Testis (tissue), 3 donors: Measurements from ENCODE around the gene KCTD10. TPM values are rescaled to one million over a fixed set of nuclear protein-coding genes. Genes with fewer than 3 reads are reported as not detected.
"Not testable (repeated sequence)": the region's sequence is repeated elsewhere in the genome, so short reads cannot be mapped to it uniquely, and the experiment has no call there.

Experiments
- DNase-seq: peaks from one replicate; pipeline ENCODE4 v3.0.0-alpha.2; 2019
- H3K27ac ChIP-seq, 2 donors: fragments of 200-600 bp; sonication (generic); one replicate each; pipeline ENCODE4 v1.5.1; 2019
- H3K27me3 ChIP-seq: fragments of 200-600 bp; sonication (generic); one replicate; pipeline ENCODE4 v1.5.1; 2019
- H3K36me3 ChIP-seq: fragments of 200-600 bp; sonication (generic); one replicate; pipeline ENCODE4 v1.5.1; 2017; ENCODE audit warnings: low read depth; ENCODE audit errors: missing control alignments
- H3K4me1 ChIP-seq: fragments of 200-600 bp; sonication (generic); one replicate; pipeline ENCODE4 v1.5.1; 2019
- H3K4me3 ChIP-seq, 2 donors: fragments of 200-600 bp; sonication (generic); one replicate each; pipeline ENCODE4 v1.5.1; 2017 to 2019
- H3K9me3 ChIP-seq: fragments of 200-600 bp; sonication (generic); one replicate; pipeline ENCODE4 v1.5.1; 2017
- POLR2A ChIP-seq: fragments of 450-650 bp; IDR thresholded peaks from one replicate; pipeline ENCODE4 v1.6.1; 2017; ENCODE audit warnings: antibody characterized with exemption, mild to moderate bottlenecking, moderate library complexity
- WGBS, 2 donors: methylation state at CpG; one replicate each; pipeline ENCODE4 v1.1.5; 2018; 5-methylcytosine and 5-hydroxymethylcytosine counted together
- intact Hi-C: fragments of 100-400 bp; cut with DNase I; formaldehyde crosslinking; loops from one replicate; pipeline ENCODE4 v1.15.1; 2023; ENCODE audit warnings: low total_unique reads
- polyA plus RNA-seq: library from polyadenylated mRNA; stranded (reverse); fragments of 350-450 nt; fragmentation: Illumina TruSeq; extraction: RNeasy Lipid Tissue Mini Kit (QIAGEN cat#74804); gene quantifications from one replicate; pipeline ENCODE4 v1.2.3, GENCODE V29; 2014; ENCODE audit warnings: low read depth, low replicate concordance; ENCODE audit not compliant: insufficient read depth
- total RNA-seq, 2 donors: library from RNA; depleted of rRNA; stranded (reverse); fragments of >200 nt; gene quantifications; one replicate each; pipeline ENCODE4 v1.2.3, GENCODE V29; 2016
- TF ChIP-seq, protein P1 (sequence below), 3 experiments: fragments of 450-650 bp in 2 of 3; fragments of 200-600 bp in 1 of 3; sonication (generic) in 1 of 3; IDR thresholded peaks; one replicate each; pipeline ENCODE4 v1.5.1; 2016 to 2019; ENCODE audit warnings: antibody characterized with exemption in 3 of 3, mild to moderate bottlenecking in 2 of 3, moderate library complexity in 1 of 3

KCTD10 gene
- total and polyA plus RNA-seq, 3 donors from 2014 or later, result 43.0 to 58.7 (median 43.6) TPM

- H3K4me3 ChIP-seq, result no peak overlapping the region
- intact Hi-C loops, result no loop called here
- H3K4me1 ChIP-seq, result no peaks in the 10 kb centered on the region
- TF ChIP-seq POLR2A, result no peak
- TF ChIP-seq, protein P1, sequence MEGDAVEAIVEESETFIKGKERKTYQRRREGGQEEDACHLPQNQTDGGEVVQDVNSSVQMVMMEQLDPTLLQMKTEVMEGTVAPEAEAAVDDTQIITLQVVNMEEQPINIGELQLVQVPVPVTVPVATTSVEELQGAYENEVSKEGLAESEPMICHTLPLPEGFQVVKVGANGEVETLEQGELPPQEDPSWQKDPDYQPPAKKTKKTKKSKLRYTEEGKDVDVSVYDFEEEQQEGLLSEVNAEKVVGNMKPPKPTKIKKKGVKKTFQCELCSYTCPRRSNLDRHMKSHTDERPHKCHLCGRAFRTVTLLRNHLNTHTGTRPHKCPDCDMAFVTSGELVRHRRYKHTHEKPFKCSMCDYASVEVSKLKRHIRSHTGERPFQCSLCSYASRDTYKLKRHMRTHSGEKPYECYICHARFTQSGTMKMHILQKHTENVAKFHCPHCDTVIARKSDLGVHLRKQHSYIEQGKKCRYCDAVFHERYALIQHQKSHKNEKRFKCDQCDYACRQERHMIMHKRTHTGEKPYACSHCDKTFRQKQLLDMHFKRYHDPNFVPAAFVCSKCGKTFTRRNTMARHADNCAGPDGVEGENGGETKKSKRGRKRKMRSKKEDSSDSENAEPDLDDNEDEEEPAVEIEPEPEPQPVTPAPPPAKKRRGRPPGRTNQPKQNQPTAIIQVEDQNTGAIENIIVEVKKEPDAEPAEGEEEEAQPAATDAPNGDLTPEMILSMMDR (IDR thresholded peaks at IDR 0.05), result no peak
- 75 to 84% methylated on average over 9 of the region's 9 CpGs for WGBS, 2 donors
- H3K27me3 ChIP-seq, result no peaks in the 10 kb centered on the region
- no peak for DNase-seq
- H3K9me3 ChIP-seq, result no peaks in the 10 kb centered on the region
- H3K27ac ChIP-seq, result no peak overlapping the region
- H3K36me3 ChIP-seq, result no peaks in the 10 kb centered on the region
These were observed 36.1 kb downstream of the KCTD10 start for GRCh38 chr12:109440851-109441490.

GRCh38 chr12:109439951-109440350, 37.1 kb downstream of the KCTD10 start:
- H3K27ac ChIP-seq, intact Hi-C loops, H3K4me1 ChIP-seq, H3K27me3 ChIP-seq, DNase-seq, H3K36me3 ChIP-seq, H3K4me3 ChIP-seq, H3K9me3 ChIP-seq: not testable (repeated sequence)
- 94 to 95% methylated on average over 13 of the region's 13 CpGs for WGBS, 2 donors

GRCh38 chr12:109439181-109439580, 37.9 kb downstream of the KCTD10 start:
- Histone ChIP-seq H3K27ac (no peak overlapping the region), H3K4me3 (no peak overlapping the region), H3K9me3 (no peaks in the 10 kb centered on the region), H3K27me3 (no peaks in the 10 kb centered on the region), H3K4me1 (no peaks in the 10 kb centered on the region), H3K36me3 (no peaks in the 10 kb centered on the region)
- intact Hi-C loops, result no loop called here
- no peak for DNase-seq
- WGBS, 2 donors, result 81 to 88% methylated on average over 6 of the region's 6 CpGs
- TF ChIP-seq, protein P1 (IDR thresholded peaks at IDR 0.05), result no peak
- no peak for TF ChIP-seq POLR2A

DNA sequence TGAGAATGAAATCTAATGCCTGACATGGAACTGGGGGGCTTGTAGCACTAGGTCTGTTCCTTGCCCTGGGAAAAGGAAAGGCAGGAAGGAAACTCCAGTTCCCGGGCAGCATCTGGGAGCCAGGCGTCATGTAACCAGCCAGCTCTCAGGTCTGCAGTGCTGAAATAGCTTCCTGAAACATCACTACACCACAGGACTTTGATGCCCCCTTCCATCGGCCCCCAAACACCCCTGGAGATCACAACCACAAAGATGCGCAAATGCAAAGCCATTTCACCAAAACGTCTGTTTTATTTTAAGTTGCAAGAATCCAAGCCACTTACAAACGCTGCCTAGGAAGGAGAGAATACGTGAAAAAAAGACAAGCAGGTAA, 40.9 kb downstream of the KCTD10 start:
- TF ChIP-seq, protein P1 (IDR thresholded peaks at IDR 0.05), result no peak
- TF ChIP-seq POLR2A, result no peak
- no peak overlapping the region for H3K27ac ChIP-seq

GRCh38 chr12:109435428-109436187, 41.5 kb downstream of the KCTD10 start:
- no peaks in the 10 kb centered on the region for H3K4me1 ChIP-seq

More for the DNA sequence above, 40.9 kb downstream of the KCTD10 start:
- intact Hi-C loops, result no loop called here
- H3K4me1 ChIP-seq, result no peaks in the 10 kb centered on the region
- no peaks in the 10 kb centered on the region for H3K36me3 ChIP-seq
- DNase-seq, result no peak
- no peaks in the 10 kb centered on the region for H3K9me3 ChIP-seq
- no peaks in the 10 kb centered on the region for H3K27me3 ChIP-seq
- 82 to 84% methylated on average over 7 of the region's 7 CpGs for WGBS, 2 donors
- no peak overlapping the region for H3K4me3 ChIP-seq

More at GRCh38 chr12:109435428-109436187, 41.5 kb downstream of the KCTD10 start:
- whole genome bisulfite sequencing, 2 donors, result 88% methylated on average over 17 of the region's 17 CpGs
- DNase-seq, result no peak
- H3K9me3 ChIP-seq, result no peaks in the 10 kb centered on the region
- no peaks in the 10 kb centered on the region for H3K27me3 ChIP-seq
- intact Hi-C loops, result no loop called here
- no peaks in the 10 kb centered on the region for H3K36me3 ChIP-seq
- H3K27ac ChIP-seq, result no peak overlapping the region
- no peak for TF ChIP-seq POLR2A
- TF ChIP-seq, protein P1 (IDR thresholded peaks at IDR 0.05), result no peak
- no peak overlapping the region for H3K4me3 ChIP-seq
